Measurements from ENCODE around the gene ZBTB34.

- TF ChIP-seq CTCF (IDR thresholded peaks at IDR 0.05) = no peak
- no peak for TF ChIP-seq POLR2A (IDR thresholded peaks at IDR 0.05)
Observed at GRCh38 chr9:126914458-126915280, 54.2 kb downstream of the ZBTB34 start, which contains the start of gene RALGPS1.
